AG04450 (cell line): ENCODE results near the gene PPP3CA. TPM values are rescaled to one million over a fixed set of nuclear protein-coding genes. Genes with fewer than 3 reads are reported as not detected.
A peak's percentile ranks its signal among the peaks of the same experiment; 100 is the strongest.

Experiments used
- CTCF ChIA-PET: fragments of 300-600, 350-600 bp; formaldehyde crosslinking; extraction: SDS; loops from one replicate; lab custom pipeline; 2022; ENCODE audit warnings: antibody characterized with exemption, inconsistent platforms; lab: Charles Lee
- POLR2A ChIA-PET: fragments of 350-600 bp; formaldehyde crosslinking; extraction: SDS; loops from one replicate; lab custom pipeline; 2021; ENCODE audit warnings: antibody characterized with exemption, inconsistent platforms; lab: Yijun Ruan, JAX
- DNase-seq: peaks from one replicate; pipeline ENCODE4 v3.0.0-alpha.2; 2011; ENCODE audit warnings: low read depth, low spot score
- H3K27ac ChIP-seq: one replicate; pipeline ENCODE4 v1.5.1; 2012; ENCODE audit warnings: low read depth, low read length, control low read depth
- H3K27me3 ChIP-seq: one replicate; pipeline ENCODE4 v1.6.0; 2012; ENCODE audit warnings: low read length; ENCODE audit not compliant: control insufficient read depth, insufficient read depth
- H3K4me3 ChIP-seq: 2 replicates; pipeline ENCODE4 v1.5.1; 2011; ENCODE audit warnings: mild to moderate bottlenecking, low read depth, low read length, control low read depth
- H3K9me3 ChIP-seq: 2 replicates; pipeline ENCODE4 v1.5.1; 2012; ENCODE audit warnings: low read length; ENCODE audit not compliant: control insufficient read depth, insufficient read depth
- polyA plus RNA-seq: library from polyadenylated mRNA; depleted of rRNA; stranded (reverse); fragments of >200 nt; gene quantifications from 2 replicates; pipeline ENCODE4 v1.2.3, GENCODE V29; 2011
- TF ChIP-seq, protein P1 (sequence below): IDR thresholded peaks from 2 replicates; pipeline ENCODE4 v1.5.1; 2011; ENCODE audit warnings: low read depth, low read length, control low read depth, inconsistent platforms

PPP3CA gene
- polyA plus RNA-seq, 1 experiment: 38.7 TPM

GRCh38 chr4:101172369-101172768 lies 175.0 kb downstream of the PPP3CA start:
- Histone ChIP-seq H3K9me3 (no peaks in the 10 kb centered on the region), H3K4me3 (no peak overlapping the region), H3K27me3 (no peaks in the 10 kb centered on the region), H3K27ac (no peak overlapping the region)
- TF ChIP-seq, protein P1, sequence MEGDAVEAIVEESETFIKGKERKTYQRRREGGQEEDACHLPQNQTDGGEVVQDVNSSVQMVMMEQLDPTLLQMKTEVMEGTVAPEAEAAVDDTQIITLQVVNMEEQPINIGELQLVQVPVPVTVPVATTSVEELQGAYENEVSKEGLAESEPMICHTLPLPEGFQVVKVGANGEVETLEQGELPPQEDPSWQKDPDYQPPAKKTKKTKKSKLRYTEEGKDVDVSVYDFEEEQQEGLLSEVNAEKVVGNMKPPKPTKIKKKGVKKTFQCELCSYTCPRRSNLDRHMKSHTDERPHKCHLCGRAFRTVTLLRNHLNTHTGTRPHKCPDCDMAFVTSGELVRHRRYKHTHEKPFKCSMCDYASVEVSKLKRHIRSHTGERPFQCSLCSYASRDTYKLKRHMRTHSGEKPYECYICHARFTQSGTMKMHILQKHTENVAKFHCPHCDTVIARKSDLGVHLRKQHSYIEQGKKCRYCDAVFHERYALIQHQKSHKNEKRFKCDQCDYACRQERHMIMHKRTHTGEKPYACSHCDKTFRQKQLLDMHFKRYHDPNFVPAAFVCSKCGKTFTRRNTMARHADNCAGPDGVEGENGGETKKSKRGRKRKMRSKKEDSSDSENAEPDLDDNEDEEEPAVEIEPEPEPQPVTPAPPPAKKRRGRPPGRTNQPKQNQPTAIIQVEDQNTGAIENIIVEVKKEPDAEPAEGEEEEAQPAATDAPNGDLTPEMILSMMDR: no peak
- ChIA-PET CTCF (no interaction called here), POLR2A (interaction anchor here (0.7 kb wide), 1 partner anchor 257 kb away, joined by 3 read pairs; no protein-coding TSS in a partner anchor)
- DNase-seq: no peak

GRCh38 chr4:101171747-101172146 lies 175.6 kb downstream of the PPP3CA start:
- ChIA-PET POLR2A (no interaction called here), CTCF (interaction anchor here (0.6 to 4.9 kb wide), 3 partner anchors 135 to 762 kb away, joined by 3 to 46 read pairs (median 3); no protein-coding TSS in a partner anchor)
- Histone ChIP-seq H3K27ac (no peak overlapping the region), H3K9me3 (no peaks in the 10 kb centered on the region), H3K4me3 (no peak overlapping the region), H3K27me3 (no peaks in the 10 kb centered on the region)
- DNase-seq: no peak
- TF ChIP-seq, protein P1: no peak

DNA sequence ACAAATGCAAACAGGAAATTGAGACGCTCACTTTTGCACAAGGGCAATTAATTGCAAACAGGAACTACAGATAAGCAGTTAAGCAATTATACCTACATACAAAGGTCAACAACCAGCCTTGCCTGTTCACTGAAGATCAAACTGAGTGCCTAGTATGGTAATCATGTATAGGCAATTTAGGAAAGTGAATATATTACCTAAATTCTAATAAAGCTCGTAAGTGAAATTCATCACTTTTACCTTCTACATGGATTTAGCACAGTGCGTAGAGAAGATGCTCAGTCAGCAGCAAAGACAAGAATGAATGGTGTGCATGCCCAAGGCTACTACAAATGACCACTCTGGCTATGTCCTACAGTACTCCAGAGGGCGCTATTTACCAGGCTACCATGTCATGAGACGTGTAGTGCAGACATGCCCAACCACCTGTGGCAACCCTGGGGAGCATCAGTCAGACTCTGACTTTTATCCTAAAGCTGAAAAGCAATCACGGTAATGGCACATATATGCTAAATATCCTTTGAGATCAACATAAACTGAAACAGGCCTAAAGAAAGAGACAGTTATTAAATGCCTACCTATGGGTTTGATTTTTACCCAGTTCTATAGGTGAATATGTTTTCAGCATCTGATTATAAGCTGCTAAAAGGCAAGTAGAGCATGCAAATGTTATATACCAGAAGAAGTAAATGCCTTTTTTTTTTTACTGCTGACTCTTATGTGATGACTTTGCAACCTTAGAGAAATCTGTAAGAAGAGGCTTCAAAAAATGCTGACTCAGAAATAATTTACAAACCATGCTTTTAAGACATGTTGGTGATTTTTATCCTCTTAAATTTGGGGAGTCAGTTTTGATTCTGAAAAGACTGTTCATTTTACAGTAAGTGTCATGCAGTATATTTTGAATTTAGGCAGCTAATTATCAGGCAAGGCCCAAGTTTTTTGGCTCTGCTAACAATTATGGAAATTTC lies 178.0 kb downstream of the PPP3CA start:
- DNase-seq: no peak
- POLR2A ChIA-PET: no interaction called here

DNA sequence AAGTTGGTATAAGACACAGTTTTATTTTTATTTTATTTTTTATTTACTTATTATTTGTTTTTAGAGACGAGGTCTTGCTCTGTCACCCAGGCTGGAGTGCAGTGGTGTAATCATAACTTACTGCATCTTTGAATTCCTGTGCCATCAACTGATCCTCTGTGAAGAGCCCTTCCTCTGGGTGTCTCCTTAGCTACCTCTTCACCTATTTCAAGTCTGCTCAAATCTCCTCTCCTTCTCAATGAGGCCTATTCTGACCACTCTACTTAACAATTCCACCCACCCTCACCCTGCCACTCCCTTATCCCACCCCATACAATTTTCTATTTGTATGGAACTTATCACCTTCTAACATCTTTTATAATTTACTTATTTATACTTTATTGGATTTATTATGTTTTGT lies 183.4 kb downstream of the PPP3CA start:
- no peaks in the 10 kb centered on the region for H3K9me3 ChIP-seq
- POLR2A ChIA-PET: no interaction called here
- no peak overlapping the region for H3K4me3 ChIP-seq
- TF ChIP-seq, protein P1: no peak
- H3K27ac ChIP-seq: no peak overlapping the region
- no peak for DNase-seq
- no peaks in the 10 kb centered on the region for H3K27me3 ChIP-seq
- CTCF ChIA-PET: no interaction called here

More for the DNA sequence above, 178.0 kb downstream of the PPP3CA start:
- CTCF ChIA-PET: interaction anchor here (0.6 to 4.9 kb wide), 17 partner anchors 11 to 1091 kb away, joined by 3 to 46 read pairs (median 4); no protein-coding TSS in a partner anchor
- TF ChIP-seq, protein P1: peak; percentile 67
- H3K9me3 ChIP-seq: no peaks in the 10 kb centered on the region
- H3K27ac ChIP-seq: no peak overlapping the region
- no peaks in the 10 kb centered on the region for H3K27me3 ChIP-seq
- no peak overlapping the region for H3K4me3 ChIP-seq

- CTCF ChIA-PET: no interaction called here
- Histone ChIP-seq H3K4me3 (no peak overlapping the region), H3K27me3 (no peaks in the 10 kb centered on the region), H3K9me3 (no peaks in the 10 kb centered on the region), H3K27ac (no peak overlapping the region)
- POLR2A ChIA-PET: no interaction called here
- no peak for DNase-seq
- TF ChIP-seq, protein P1: no peak
These were observed 184.3 kb downstream of the PPP3CA start for GRCh38 chr4:101162990-101163380.
